HFF-Myc (cell line): ENCODE results near the gene ZNF319.

Experiments used
- DNase-seq: peaks from one replicate; pipeline ENCODE4 v3.0.0-alpha.2; 2011; ENCODE audit warnings: low read depth; ENCODE audit errors: extremely low read depth
- H3K4me3 ChIP-seq: replicated peaks from 2 replicates; pipeline ENCODE4 v1.5.1; 2011; ENCODE audit warnings: low read depth, mild to moderate bottlenecking, control low read depth, low read length
- CTCF ChIP-seq: IDR thresholded peaks from 2 replicates; pipeline ENCODE4 v1.5.1; 2012; ENCODE audit warnings: mild to moderate bottlenecking, low read depth, low read length, control low read depth; ENCODE audit errors: missing control alignments

Gene ZNF319

GRCh38 chr16:58041628-58041955, 41.1 kb upstream of the ZNF319 start:
- DNase-seq: no peak
- H3K4me3 ChIP-seq: no peak overlapping the region
- no peak for TF ChIP-seq CTCF

GRCh38 chr16:58040945-58041627, 40.6 kb upstream of the ZNF319 start:
- no peak for DNase-seq
- no peak overlapping the region for H3K4me3 ChIP-seq
- no peak for TF ChIP-seq CTCF

- H3K4me3 ChIP-seq: no peak overlapping the region
- DNase-seq: no peak
- no peak for TF ChIP-seq CTCF
Observed at GRCh38 chr16:58040496-58040846, 40.0 kb upstream of the ZNF319 start.

DNA sequence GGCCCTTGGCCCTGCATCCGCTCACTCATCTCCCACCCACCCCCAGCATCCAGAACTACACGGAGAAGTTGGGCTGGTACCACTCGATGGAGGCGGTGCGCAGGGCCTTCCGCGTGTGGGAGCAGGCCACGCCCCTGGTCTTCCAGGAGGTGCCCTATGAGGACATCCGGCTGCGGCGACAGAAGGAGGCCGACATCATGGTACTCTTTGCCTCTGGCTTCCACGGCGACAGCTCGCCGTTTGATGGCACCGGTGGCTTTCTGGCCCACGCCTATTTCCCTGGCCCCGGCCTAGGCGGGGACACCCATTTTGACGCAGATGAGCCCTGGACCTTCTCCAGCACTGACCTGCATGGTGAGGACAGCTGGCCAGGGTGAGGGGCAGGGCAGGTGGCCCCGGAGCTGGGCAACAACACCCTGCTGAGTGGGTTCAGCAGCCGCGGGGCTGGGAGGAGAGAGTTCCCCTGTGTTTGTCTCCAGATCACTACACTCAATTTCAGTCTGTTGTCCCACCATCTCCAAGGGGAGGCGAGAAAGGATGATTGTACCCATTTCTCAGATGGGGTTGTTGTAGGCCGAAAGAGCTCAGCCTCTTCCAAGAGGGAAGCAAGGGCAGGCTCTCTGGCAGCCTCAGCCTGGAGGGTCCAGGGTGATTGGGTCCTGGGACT, 39.5 kb upstream of the ZNF319 start:
- DNase-seq: no peak
- no peak for TF ChIP-seq CTCF
- no peak overlapping the region for H3K4me3 ChIP-seq

GRCh38 chr16:58038219-58038641, 37.8 kb upstream of the ZNF319 start:
- DNase-seq: no peak
- no peak for TF ChIP-seq CTCF
- no peak overlapping the region for H3K4me3 ChIP-seq

- TF ChIP-seq CTCF: no peak
- no peak overlapping the region for H3K4me3 ChIP-seq
- DNase-seq: no peak
Observed at GRCh38 chr16:58037365-58038057, 37.0 kb upstream of the ZNF319 start.
